Neural cell (in vitro differentiated cells): Measurements from ENCODE around the gene TMEM59. TPM values are rescaled to one million over a fixed set of nuclear protein-coding genes. Genes with fewer than 3 reads are reported as not detected.

ENCODE experiments used
- H2AFZ ChIP-seq: fragments of 200-600, 300-800 bp; sonication (generic), shearing (Covaris generic); 2 replicates; pipeline ENCODE4 v1.6.0; 2014; ENCODE audit warnings: low read depth, mild to moderate bottlenecking, antibody characterized with exemption, low read length, moderate library complexity
- H3F3A ChIP-seq: fragments of 200-600 bp; shearing (Covaris generic); 2 replicates; pipeline ENCODE4 v1.6.1; 2016; ENCODE audit warnings: mild to moderate bottlenecking, moderate library complexity, mixed read lengths, antibody characterized with exemption, low read length; ENCODE audit not compliant: insufficient read depth, poor library complexity, severe bottlenecking
- H3K27ac ChIP-seq: fragments of 200-600, 300-800 bp; sonication (generic), shearing (Covaris generic); 2 replicates; pipeline ENCODE4 v1.5.1; 2014; ENCODE audit warnings: mild to moderate bottlenecking, low read length, moderate library complexity
- H3K27me3 ChIP-seq: fragments of 300-800, 200-600 bp; sonication (generic), shearing (Covaris generic); 2 replicates; pipeline ENCODE4 v1.6.0; 2014; ENCODE audit warnings: mild to moderate bottlenecking, low read depth, low read length, moderate library complexity; ENCODE audit not compliant: insufficient read depth
- H3K36me3 ChIP-seq: fragments of 300-800, 200-600 bp; sonication (generic), shearing (Covaris generic); 2 replicates; pipeline ENCODE4 v1.5.1; 2014; ENCODE audit warnings: mild to moderate bottlenecking, antibody characterized with exemption, low read length, moderate library complexity; ENCODE audit not compliant: insufficient read depth
- H3K4me2 ChIP-seq: fragments of 300-800, 200-600 bp; sonication (generic), shearing (Covaris generic); 2 replicates; pipeline ENCODE4 v1.6.0; 2014; ENCODE audit warnings: mild to moderate bottlenecking, low read length
- H3K4me3 ChIP-seq: fragments of 300-800, 200-600 bp; sonication (generic), shearing (Covaris generic); 2 replicates; pipeline ENCODE4 v1.5.1; 2014; ENCODE audit warnings: mild to moderate bottlenecking, low read length, moderate library complexity
- H3K79me2 ChIP-seq: fragments of 200-600 bp; shearing (Covaris generic); replicated peaks from 2 replicates; pipeline ENCODE4 v1.6.0; 2014; ENCODE audit warnings: mild to moderate bottlenecking, low read length, moderate library complexity; ENCODE audit not compliant: insufficient read depth
- H3K9ac ChIP-seq: fragments of 300-800, 200-600 bp; sonication (generic), shearing (Covaris generic); 2 replicates; pipeline ENCODE4 v1.6.1; 2016; ENCODE audit warnings: mild to moderate bottlenecking, low read length, mixed read lengths
- H3K9me2 ChIP-seq: fragments of 200-600 bp; shearing (Covaris generic); 2 replicates; pipeline ENCODE4 v1.6.1; 2016; ENCODE audit warnings: mild to moderate bottlenecking, low read length, mixed read lengths; ENCODE audit not compliant: insufficient read depth
- H3K9me3 ChIP-seq: fragments of 200-600, 300-800 bp; sonication (generic), shearing (Covaris generic); 2 replicates; pipeline ENCODE4 v1.6.1; 2016; ENCODE audit warnings: mild to moderate bottlenecking, mixed run types, low read length, moderate library complexity, mixed read lengths
- H4K20me1 ChIP-seq: fragments of 200-600 bp; shearing (Covaris generic); 2 replicates; pipeline ENCODE4 v1.6.1; 2016; ENCODE audit warnings: mild to moderate bottlenecking, mixed run types; ENCODE audit not compliant: insufficient read depth
- CTCF ChIP-seq: fragments of 450-650 bp; IDR thresholded peaks from 2 replicates; pipeline ENCODE4 v1.5.1; 2014; ENCODE audit warnings: antibody characterized with exemption, mild to moderate bottlenecking, moderate library complexity; ENCODE audit not compliant: poor library complexity, severe bottlenecking
- EP300 ChIP-seq: fragments of 450-650 bp; conservative IDR thresholded peaks from 2 replicates; pipeline ENCODE4 v1.6.1; 2014; ENCODE audit warnings: antibody characterized with exemption, mild to moderate bottlenecking, moderate library complexity; ENCODE audit not compliant: poor library complexity, severe bottlenecking
- EZH2 ChIP-seq: fragments of 200-600, 300-800 bp; shearing (Covaris generic), sonication (generic); IDR thresholded peaks from 2 replicates; pipeline ENCODE4 v1.6.1; 2014; ENCODE audit warnings: antibody characterized with exemption, low read length, borderline replicate concordance, mild to moderate bottlenecking; ENCODE audit not compliant: insufficient read depth, poor library complexity, severe bottlenecking
- MXI1 ChIP-seq: fragments of 450-650 bp; conservative IDR thresholded peaks from 2 replicates; pipeline ENCODE4 v1.6.1; 2014; ENCODE audit warnings: antibody characterized with exemption, mild to moderate bottlenecking; ENCODE audit not compliant: poor library complexity, severe bottlenecking
- POLR2AphosphoS5 ChIP-seq: IDR thresholded peaks from 2 replicates; pipeline ENCODE4 v1.6.1; 2012
- RAD21 ChIP-seq: fragments of 450-650 bp; conservative IDR thresholded peaks from 2 replicates; pipeline ENCODE4 v1.6.1; 2014; ENCODE audit warnings: antibody characterized with exemption, mild to moderate bottlenecking, moderate library complexity
- SMC3 ChIP-seq: fragments of 450-650 bp; conservative IDR thresholded peaks from 2 replicates; pipeline ENCODE4 v1.6.1; 2014; ENCODE audit warnings: antibody characterized with exemption, mild to moderate bottlenecking, moderate library complexity; ENCODE audit not compliant: poor library complexity
- TAF1 ChIP-seq: IDR thresholded peaks from 2 replicates; pipeline ENCODE4 v1.6.1; 2012; ENCODE audit warnings: low read depth
- polyA plus RNA-seq: library from polyadenylated mRNA; depleted of rRNA; stranded (reverse); fragments of >200 nt; gene quantifications from 2 replicates; pipeline ENCODE4 v1.2.3, GENCODE V29; 2014
- TF ChIP-seq, protein P1 (sequence below): IDR thresholded peaks from 2 replicates; pipeline ENCODE4 v1.6.1; 2012; ENCODE audit warnings: borderline replicate concordance

The TMEM59 gene
- polyA plus RNA-seq, 1 donor from 2014 or later: 328 TPM

DNA sequence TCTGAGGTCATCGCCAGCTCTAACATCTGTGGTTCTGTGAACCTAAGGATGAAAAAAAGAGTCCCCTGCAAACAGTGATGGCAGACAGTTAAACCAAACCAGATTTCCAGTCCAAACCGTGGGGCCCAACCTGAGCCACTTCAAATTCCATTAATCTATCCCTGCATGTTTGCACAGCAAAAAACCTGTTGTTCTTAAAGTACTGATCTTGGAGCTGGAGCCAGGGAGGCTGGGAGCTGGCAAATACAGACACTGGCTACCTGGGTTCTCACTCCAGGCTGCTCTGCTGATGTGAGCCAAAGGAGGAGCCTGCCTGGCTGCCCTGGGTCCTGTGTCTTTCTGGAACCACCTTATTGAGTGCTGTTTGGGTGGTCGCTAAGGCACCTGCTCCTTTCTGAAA is 51.4 kb downstream of the TMEM59 start:
- no peak overlapping the region for H2AFZ ChIP-seq
- no peaks in the 10 kb centered on the region for H3K36me3 ChIP-seq
- H3K9me2 ChIP-seq: no peaks in the 10 kb centered on the region
- H3K9ac ChIP-seq: no peak overlapping the region
- H3K4me3 ChIP-seq: no peak overlapping the region
- no peaks in the 10 kb centered on the region for H4K20me1 ChIP-seq
- H3F3A ChIP-seq: no peaks in the 10 kb centered on the region
- no peaks in the 10 kb centered on the region for H3K27me3 ChIP-seq
- no peaks in the 10 kb centered on the region for H3K79me2 ChIP-seq
- no peak overlapping the region for H3K27ac ChIP-seq
- no peaks in the 10 kb centered on the region for H3K9me3 ChIP-seq
- TF ChIP-seq SMC3 (no peak), POLR2AphosphoS5 (no peak), CTCF (no peak), EZH2 (no peak), MXI1 (no peak), TAF1 (no peak), EP300 (no peak), RAD21 (no peak)
- TF ChIP-seq, protein P1, sequence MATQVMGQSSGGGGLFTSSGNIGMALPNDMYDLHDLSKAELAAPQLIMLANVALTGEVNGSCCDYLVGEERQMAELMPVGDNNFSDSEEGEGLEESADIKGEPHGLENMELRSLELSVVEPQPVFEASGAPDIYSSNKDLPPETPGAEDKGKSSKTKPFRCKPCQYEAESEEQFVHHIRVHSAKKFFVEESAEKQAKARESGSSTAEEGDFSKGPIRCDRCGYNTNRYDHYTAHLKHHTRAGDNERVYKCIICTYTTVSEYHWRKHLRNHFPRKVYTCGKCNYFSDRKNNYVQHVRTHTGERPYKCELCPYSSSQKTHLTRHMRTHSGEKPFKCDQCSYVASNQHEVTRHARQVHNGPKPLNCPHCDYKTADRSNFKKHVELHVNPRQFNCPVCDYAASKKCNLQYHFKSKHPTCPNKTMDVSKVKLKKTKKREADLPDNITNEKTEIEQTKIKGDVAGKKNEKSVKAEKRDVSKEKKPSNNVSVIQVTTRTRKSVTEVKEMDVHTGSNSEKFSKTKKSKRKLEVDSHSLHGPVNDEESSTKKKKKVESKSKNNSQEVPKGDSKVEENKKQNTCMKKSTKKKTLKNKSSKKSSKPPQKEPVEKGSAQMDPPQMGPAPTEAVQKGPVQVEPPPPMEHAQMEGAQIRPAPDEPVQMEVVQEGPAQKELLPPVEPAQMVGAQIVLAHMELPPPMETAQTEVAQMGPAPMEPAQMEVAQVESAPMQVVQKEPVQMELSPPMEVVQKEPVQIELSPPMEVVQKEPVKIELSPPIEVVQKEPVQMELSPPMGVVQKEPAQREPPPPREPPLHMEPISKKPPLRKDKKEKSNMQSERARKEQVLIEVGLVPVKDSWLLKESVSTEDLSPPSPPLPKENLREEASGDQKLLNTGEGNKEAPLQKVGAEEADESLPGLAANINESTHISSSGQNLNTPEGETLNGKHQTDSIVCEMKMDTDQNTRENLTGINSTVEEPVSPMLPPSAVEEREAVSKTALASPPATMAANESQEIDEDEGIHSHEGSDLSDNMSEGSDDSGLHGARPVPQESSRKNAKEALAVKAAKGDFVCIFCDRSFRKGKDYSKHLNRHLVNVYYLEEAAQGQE: no peak
- no peak overlapping the region for H3K4me2 ChIP-seq

GRCh38 chr1:53999920-54000319 is 53.1 kb downstream of the TMEM59 start:
- Histone ChIP-seq H3K27me3 (no peaks in the 10 kb centered on the region), H3K4me3 (no peak overlapping the region), H3K9ac (no peak overlapping the region), H3K4me2 (no peak overlapping the region), H3F3A (no peaks in the 10 kb centered on the region), H3K79me2 (no peaks in the 10 kb centered on the region), H4K20me1 (no peaks in the 10 kb centered on the region), H3K36me3 (no peaks in the 10 kb centered on the region), H3K9me3 (no peaks in the 10 kb centered on the region), H3K27ac (no peak overlapping the region), H3K9me2 (no peaks in the 10 kb centered on the region), H2AFZ (no peak overlapping the region)
- no peak for TF ChIP-seq TAF1
- TF ChIP-seq EP300: no peak
- no peak for TF ChIP-seq POLR2AphosphoS5
- TF ChIP-seq MXI1: no peak
- TF ChIP-seq, protein P1: no peak
- no peak for TF ChIP-seq CTCF
- TF ChIP-seq RAD21: no peak
- TF ChIP-seq EZH2: no peak
- no peak for TF ChIP-seq SMC3
